Vagina (tissue), 2 donors: ENCODE measurements around the gene CFAP45. TPM values are rescaled to one million over a fixed set of nuclear protein-coding genes. Genes with fewer than 3 reads are reported as not detected.

Source experiments
- DNase-seq, 2 donors: peaks; one replicate each; pipeline ENCODE4 v3.0.0-alpha.2; 2017; ENCODE audit errors: extremely low spot score in 2 of 2
- H3K27ac ChIP-seq: fragments of 200-600 bp; sonication (generic); one replicate; pipeline ENCODE4 v1.5.1; 2019
- H3K27me3 ChIP-seq: fragments of 200-600 bp; sonication (generic); one replicate; pipeline ENCODE4 v1.5.1; 2019
- H3K36me3 ChIP-seq, 2 donors: fragments of 200-600 bp; sonication (generic); one replicate each; pipeline ENCODE4 v1.5.1; 2017 to 2019
- H3K4me1 ChIP-seq: fragments of 200-600 bp; sonication (generic); one replicate; pipeline ENCODE4 v1.5.1; 2019
- H3K4me3 ChIP-seq, 2 donors: fragments of 200-600 bp; sonication (generic); 1 replicate in 1 of 2; 2 replicates in 1 of 2; pipeline ENCODE4 v1.5.1; 2016 to 2019
- H3K9me3 ChIP-seq: fragments of 200-600 bp; sonication (generic); one replicate; pipeline ENCODE4 v1.5.1; 2019
- POLR2A ChIP-seq, 2 donors: fragments of 450-650 bp; IDR thresholded peaks; one replicate each; pipeline ENCODE4 v1.6.1; 2017; ENCODE audit warnings: antibody characterized with exemption in 2 of 2, mild to moderate bottlenecking in 2 of 2, moderate library complexity in 2 of 2
- POLR2AphosphoS5 ChIP-seq, 2 donors: sonication (generic); formaldehyde crosslinking; IDR thresholded peaks; one replicate each; pipeline ENCODE4 v1.9.0; 2017; ENCODE audit warnings: antibody characterized with exemption in 2 of 2, mild to moderate bottlenecking in 2 of 2, low read depth in 1 of 2; ENCODE audit not compliant: insufficient read depth in 1 of 2
- intact Hi-C: fragments of 100-400 bp; cut with DNase I; formaldehyde crosslinking; loops from one replicate; pipeline ENCODE4 v1.15.1; 2023
- total RNA-seq: library from RNA; depleted of rRNA; stranded (reverse); fragments of >200 nt; gene quantifications from one replicate; pipeline ENCODE4 v1.2.3, GENCODE V29; 2016
- TF ChIP-seq, protein P1 (sequence below), 3 experiments: fragments of 450-650 bp in 2 of 3; fragments of 200-600 bp in 1 of 3; sonication (generic) in 1 of 3; IDR thresholded peaks; one replicate each; pipeline ENCODE4 v1.5.1; 2017 to 2019; ENCODE audit warnings: antibody characterized with exemption in 3 of 3, mild to moderate bottlenecking in 2 of 3, moderate library complexity in 2 of 3

Gene CFAP45
- total RNA-seq, 1 donor from 2014 or later, result not detected

DNA sequence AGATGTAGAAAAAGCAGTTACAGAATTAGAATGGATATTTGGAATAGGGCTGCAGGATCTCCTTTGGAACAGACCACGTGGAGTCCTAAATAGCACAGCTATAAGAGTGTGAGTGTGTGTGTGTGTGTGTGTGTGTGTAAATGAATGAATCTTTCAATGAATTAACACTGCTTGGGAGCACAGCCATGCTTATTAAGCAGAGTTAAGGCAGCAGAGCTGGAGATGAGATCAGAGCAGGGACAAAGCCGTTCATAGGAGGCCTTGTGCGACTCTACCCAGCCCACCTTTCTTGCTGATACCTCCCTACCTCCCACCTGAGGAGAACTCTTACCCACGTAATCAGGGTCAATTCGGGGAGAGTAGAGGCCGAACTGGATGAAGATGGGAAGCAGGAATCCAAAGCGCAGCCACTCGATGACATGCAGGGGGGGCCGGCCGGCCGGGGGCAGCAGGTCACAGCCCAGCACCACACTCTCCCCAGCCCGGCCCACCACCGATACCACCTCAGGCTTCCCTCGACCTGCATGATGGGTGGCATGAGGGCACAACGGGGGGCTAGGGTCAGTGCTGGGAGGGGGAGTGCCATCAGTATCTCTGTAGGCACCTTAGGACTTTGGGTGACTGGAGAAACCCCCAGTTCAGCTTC is 42.8 kb upstream of the CFAP45 start:
- peaks cover 43% of the 10 kb centered on the region for H3K4me1 ChIP-seq
- intact Hi-C loops, result loop anchor here (10.0 kb wide), 1 partner anchor 148 kb away; no protein-coding TSS in a partner anchor
- H3K27me3 ChIP-seq, result no peaks in the 10 kb centered on the region

DNA sequence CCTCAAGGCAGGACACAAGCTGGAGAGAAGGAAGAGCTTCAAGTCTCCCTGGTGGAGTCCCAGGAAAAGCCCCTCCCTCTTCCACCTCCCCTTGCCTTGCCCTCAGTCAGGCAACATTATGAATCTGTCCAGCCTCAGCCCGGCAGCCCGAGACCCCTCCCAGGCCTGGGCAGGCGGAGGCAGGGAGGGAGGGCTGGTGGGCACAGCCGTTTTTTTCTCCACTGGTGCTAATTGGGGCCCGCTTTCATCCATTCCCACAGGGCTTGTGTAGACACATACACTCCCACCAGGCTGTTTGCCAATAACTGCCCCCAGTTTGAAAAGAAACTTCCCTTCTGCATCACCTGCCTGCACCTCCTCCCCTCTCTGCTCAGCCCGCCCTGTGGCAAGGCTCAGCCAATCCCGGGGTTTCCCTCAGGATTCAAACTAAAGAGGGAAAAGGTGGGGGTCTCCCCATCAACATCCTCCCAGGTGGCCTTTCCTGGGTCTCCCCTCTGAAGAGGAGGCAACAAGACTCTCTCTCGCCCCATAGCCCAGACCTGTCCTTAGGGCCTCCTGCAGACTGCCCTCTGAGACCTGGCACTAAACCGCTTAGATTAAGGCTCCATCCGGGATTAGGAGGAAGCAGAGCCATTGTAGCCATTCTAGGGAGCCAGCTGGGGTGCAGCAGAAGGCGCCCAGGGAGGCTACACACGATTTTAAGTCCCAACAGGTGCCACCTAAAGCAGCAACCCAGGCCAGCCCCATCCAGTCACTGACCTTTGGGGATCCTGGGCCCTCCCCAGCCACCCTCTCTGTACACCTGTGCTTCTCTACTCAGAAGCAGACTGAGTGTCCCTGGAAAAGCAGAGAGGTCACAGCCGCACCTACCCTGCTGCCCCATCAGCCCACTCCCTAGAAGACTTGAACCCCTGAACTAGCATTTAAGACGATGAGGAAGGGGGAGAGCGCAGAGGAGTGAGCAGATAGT is 41.9 kb upstream of the CFAP45 start:
- no peak for DNase-seq
- no peaks in the 10 kb centered on the region for H3K36me3 ChIP-seq
- no peak overlapping the region for H3K27ac ChIP-seq
- H3K9me3 ChIP-seq, result no peaks in the 10 kb centered on the region
- intact Hi-C loops, result loop anchor here (10.0 kb wide), 1 partner anchor 147 kb away; no protein-coding TSS in a partner anchor
- no peaks in the 10 kb centered on the region for H3K27me3 ChIP-seq
- no peak overlapping the region for H3K4me3 ChIP-seq
- H3K4me1 ChIP-seq, result peaks cover 51% of the 10 kb centered on the region
- no peak for TF ChIP-seq POLR2A (IDR thresholded peaks at IDR 0.05)
- TF ChIP-seq POLR2AphosphoS5 (IDR thresholded peaks at IDR 0.05; ENCODE audit: insufficient read depth in 1 of 2, low read depth in 1 of 2), result no peak
- TF ChIP-seq, protein P1, sequence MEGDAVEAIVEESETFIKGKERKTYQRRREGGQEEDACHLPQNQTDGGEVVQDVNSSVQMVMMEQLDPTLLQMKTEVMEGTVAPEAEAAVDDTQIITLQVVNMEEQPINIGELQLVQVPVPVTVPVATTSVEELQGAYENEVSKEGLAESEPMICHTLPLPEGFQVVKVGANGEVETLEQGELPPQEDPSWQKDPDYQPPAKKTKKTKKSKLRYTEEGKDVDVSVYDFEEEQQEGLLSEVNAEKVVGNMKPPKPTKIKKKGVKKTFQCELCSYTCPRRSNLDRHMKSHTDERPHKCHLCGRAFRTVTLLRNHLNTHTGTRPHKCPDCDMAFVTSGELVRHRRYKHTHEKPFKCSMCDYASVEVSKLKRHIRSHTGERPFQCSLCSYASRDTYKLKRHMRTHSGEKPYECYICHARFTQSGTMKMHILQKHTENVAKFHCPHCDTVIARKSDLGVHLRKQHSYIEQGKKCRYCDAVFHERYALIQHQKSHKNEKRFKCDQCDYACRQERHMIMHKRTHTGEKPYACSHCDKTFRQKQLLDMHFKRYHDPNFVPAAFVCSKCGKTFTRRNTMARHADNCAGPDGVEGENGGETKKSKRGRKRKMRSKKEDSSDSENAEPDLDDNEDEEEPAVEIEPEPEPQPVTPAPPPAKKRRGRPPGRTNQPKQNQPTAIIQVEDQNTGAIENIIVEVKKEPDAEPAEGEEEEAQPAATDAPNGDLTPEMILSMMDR (IDR thresholded peaks at IDR 0.05), result no peak

More for the DNA sequence above, 42.8 kb upstream of the CFAP45 start:
- TF ChIP-seq POLR2A (IDR thresholded peaks at IDR 0.05), result no peak
- TF ChIP-seq, protein P1 (IDR thresholded peaks at IDR 0.05), result no peak
- no peak for TF ChIP-seq POLR2AphosphoS5 (IDR thresholded peaks at IDR 0.05; ENCODE audit: insufficient read depth in 1 of 2, low read depth in 1 of 2)
- H3K36me3 ChIP-seq, result no peaks in the 10 kb centered on the region
- DNase-seq, result no peak
- no peak overlapping the region for H3K27ac ChIP-seq
- H3K4me3 ChIP-seq, result no peak overlapping the region
- H3K9me3 ChIP-seq, result no peaks in the 10 kb centered on the region

DNA sequence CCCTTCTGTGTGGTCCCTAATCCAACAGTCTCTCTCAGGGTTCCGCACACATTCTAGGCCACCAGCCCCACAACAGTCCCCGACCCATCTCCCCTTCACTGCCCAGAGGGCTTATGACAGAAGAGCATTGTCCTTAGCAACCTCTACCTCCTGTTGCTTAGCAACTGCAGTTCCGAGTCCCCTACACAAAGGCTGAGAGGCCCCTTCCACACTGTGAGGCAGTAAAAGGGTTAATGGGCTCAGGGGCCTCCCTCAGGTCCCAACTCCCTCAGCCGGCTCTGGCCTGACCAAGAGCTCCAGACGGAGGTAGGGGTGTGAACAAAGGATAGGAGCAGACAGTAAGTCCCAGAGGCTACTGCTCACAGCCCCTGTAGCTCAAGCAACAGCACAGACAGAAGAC is 41.2 kb upstream of the CFAP45 start:
- intact Hi-C loops, result loop anchor here (10.0 kb wide), 1 partner anchor 146 kb away; no protein-coding TSS in a partner anchor
- no peaks in the 10 kb centered on the region for H3K36me3 ChIP-seq

DNA sequence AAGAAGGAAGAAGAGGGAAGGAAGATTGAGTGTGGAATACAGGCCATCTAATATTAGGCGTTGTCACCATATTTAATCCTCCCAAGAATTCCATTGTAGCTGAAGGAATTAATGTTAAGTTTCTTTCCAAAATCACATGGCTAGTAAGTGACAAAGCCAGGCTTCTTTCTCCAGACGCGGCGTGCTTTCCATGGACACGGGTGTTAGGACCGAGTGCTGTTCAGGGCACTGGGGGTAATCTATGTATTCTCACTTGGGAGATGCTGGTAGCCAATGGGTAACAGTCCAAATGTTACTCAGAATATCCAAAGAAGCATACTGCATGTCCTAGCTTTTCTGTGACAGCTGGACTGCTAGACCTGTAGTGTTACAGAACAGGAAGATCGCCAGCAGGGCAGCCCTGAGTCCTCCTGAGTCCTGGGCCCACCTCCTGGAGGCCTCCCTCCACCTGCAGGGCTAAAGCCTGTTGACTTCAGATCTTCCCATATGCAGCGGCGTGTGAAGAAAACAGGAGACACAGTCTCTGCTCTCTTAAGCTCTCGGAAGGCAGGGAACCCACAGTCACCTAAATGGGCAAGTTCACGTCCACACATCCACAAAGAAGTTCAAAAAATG is 40.1 kb upstream of the CFAP45 start:
- no peak for DNase-seq
- Histone ChIP-seq H3K36me3 (no peaks in the 10 kb centered on the region), H3K27ac (no peak overlapping the region), H3K27me3 (no peaks in the 10 kb centered on the region), H3K9me3 (no peaks in the 10 kb centered on the region), H3K4me3 (no peak overlapping the region), H3K4me1 (peaks cover 43% of the 10 kb centered on the region)
- TF ChIP-seq, protein P1 (IDR thresholded peaks at IDR 0.05), result no peak
- TF ChIP-seq POLR2AphosphoS5 (IDR thresholded peaks at IDR 0.05; ENCODE audit: insufficient read depth in 1 of 2, low read depth in 1 of 2) (no peak), POLR2A (IDR thresholded peaks at IDR 0.05) (no peak)
- intact Hi-C loops, result loop anchor here (10.0 kb wide), 1 partner anchor 145 kb away; no protein-coding TSS in a partner anchor

More for the DNA sequence above, 41.2 kb upstream of the CFAP45 start:
- TF ChIP-seq, protein P1 (IDR thresholded peaks at IDR 0.05), result no peak
- no peak for TF ChIP-seq POLR2A (IDR thresholded peaks at IDR 0.05)
- no peak for TF ChIP-seq POLR2AphosphoS5 (IDR thresholded peaks at IDR 0.05; ENCODE audit: insufficient read depth in 1 of 2, low read depth in 1 of 2)
- Histone ChIP-seq H3K9me3 (no peaks in the 10 kb centered on the region), H3K27me3 (no peaks in the 10 kb centered on the region), H3K4me3 (no peak overlapping the region), H3K4me1 (peaks cover 50% of the 10 kb centered on the region), H3K27ac (no peak overlapping the region)
- no peak for DNase-seq
